ENCODE data around the gene AMIGO1.
"Not testable (repeated sequence)": the region's sequence is repeated elsewhere in the genome, so short reads cannot be mapped to it uniquely, and the experiment has no call there.

The AMIGO1 gene

GRCh38 chr1:109478806-109479205 lies 30.7 kb downstream of the AMIGO1 start:
- FAIRE-seq, result no peak
- TF ChIP-seq CTCF (IDR thresholded peaks at IDR 0.05; ENCODE audit: insufficient read depth, missing control alignments), result no peak
- DNase-seq (ENCODE audit: insufficient read length, low spot score), result no peak

- no peak for TF ChIP-seq CTCF (IDR thresholded peaks at IDR 0.05; ENCODE audit: insufficient read depth, missing control alignments)
- DNase-seq (ENCODE audit: insufficient read length, low spot score) (no peak), FAIRE-seq (no peak)
Observed at GRCh38 chr1:109477821-109478220, 31.7 kb downstream of the AMIGO1 start.

- no peak for TF ChIP-seq CTCF (IDR thresholded peaks at IDR 0.05; ENCODE audit: insufficient read depth, missing control alignments)
- FAIRE-seq (no peak), DNase-seq (ENCODE audit: insufficient read length, low spot score) (no peak)
Observed at GRCh38 chr1:109476825-109477224, 32.7 kb downstream of the AMIGO1 start.

GRCh38 chr1:109475261-109475660 lies 34.3 kb downstream of the AMIGO1 start:
- DNase-seq (ENCODE audit: insufficient read length, low spot score), result no peak
- no peak for TF ChIP-seq CTCF (IDR thresholded peaks at IDR 0.05; ENCODE audit: insufficient read depth, missing control alignments)
- FAIRE-seq, result no peak

- DNase-seq (ENCODE audit: insufficient read length, low spot score), result no peak
- FAIRE-seq, result no peak
- no peak for TF ChIP-seq CTCF (IDR thresholded peaks at IDR 0.05; ENCODE audit: insufficient read depth, missing control alignments)
Observed at GRCh38 chr1:109474697-109475096, 34.8 kb downstream of the AMIGO1 start.

GRCh38 chr1:109473284-109474057 lies 36.1 kb downstream of the AMIGO1 start:
- FAIRE-seq; DNase-seq (ENCODE audit: insufficient read length, low spot score): not testable (repeated sequence)

GRCh38 chr1:109472779-109473178 lies 36.7 kb downstream of the AMIGO1 start:
- DNase-seq (ENCODE audit: insufficient read length, low spot score), result no peak
- FAIRE-seq, result no peak
- no peak for TF ChIP-seq CTCF (IDR thresholded peaks at IDR 0.05; ENCODE audit: insufficient read depth, missing control alignments)
